ENCODE results near the gene HCFC2.

HCFC2 gene

DNA sequence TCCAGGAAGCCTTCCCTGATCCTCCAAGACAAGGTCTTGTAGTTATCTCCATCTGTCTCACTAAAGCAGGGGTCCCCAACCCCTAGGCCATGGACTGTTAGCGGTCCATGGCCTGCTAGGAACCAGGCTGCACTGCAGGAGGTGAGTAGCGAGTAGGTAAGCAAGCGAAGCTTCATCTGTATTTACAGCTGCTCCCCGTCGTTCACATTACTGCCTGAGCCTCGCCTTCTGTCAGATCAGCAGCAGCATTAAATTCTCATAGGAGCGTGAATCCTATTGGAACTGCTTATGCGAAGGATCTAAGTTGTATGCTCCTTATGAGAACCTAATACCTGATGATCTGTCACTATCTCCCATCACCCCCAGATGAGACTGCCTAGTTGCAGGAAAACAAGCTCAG is 86.1 kb downstream of the HCFC2 start:
- peaks cover 41% of the 10 kb centered on the region for H3K27me3 Mint-ChIP-seq
- H3K27ac Mint-ChIP-seq: no peak overlapping the region
- H3K4me1 Mint-ChIP-seq: peaks cover 11% of the 10 kb centered on the region
- H3K4me3 Mint-ChIP-seq: no peak overlapping the region
- H3K9me3 Mint-ChIP-seq: peaks cover 3% of the 10 kb centered on the region
- no peak for ATAC-seq
- no peaks in the 10 kb centered on the region for H3K36me3 Mint-ChIP-seq

- no peak for ATAC-seq
- H3K4me3 Mint-ChIP-seq: no peak overlapping the region
These were observed 88.4 kb downstream of the HCFC2 start for GRCh38 chr12:104152685-104153241.

DNA sequence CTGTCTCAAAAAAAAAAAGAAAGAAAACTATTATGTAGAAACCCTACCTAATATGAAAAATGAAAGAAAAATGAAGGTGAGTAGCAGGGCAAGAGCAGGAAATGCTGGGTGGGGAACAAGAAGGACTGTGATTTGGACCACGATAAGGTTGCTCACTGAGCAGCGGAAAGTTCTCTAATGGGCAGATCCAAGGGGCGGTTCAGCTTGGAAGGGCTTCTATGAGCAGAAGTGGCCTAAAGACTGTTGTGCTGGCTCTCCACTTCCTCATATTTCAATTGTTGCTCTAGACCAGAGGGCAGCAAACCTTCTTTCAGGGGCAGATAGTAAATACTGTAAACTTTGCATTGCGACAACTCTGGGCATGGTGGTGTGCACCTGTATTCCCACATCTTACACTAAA is 90.0 kb downstream of the HCFC2 start:
- ATAC-seq: no peak
- Mint-ChIP-seq H3K36me3 (no peaks in the 10 kb centered on the region), H3K9me3 (no peaks in the 10 kb centered on the region), H3K27ac (no peak overlapping the region), H3K4me1 (peaks cover 11% of the 10 kb centered on the region), H3K4me3 (no peak overlapping the region), H3K27me3 (peaks cover 14% of the 10 kb centered on the region)

More at GRCh38 chr12:104152685-104153241, 88.4 kb downstream of the HCFC2 start:
- H3K36me3 Mint-ChIP-seq: no peaks in the 10 kb centered on the region
- H3K9me3 Mint-ChIP-seq: no peaks in the 10 kb centered on the region
- peaks cover 11% of the 10 kb centered on the region for H3K4me1 Mint-ChIP-seq
- no peak overlapping the region for H3K27ac Mint-ChIP-seq
- H3K27me3 Mint-ChIP-seq: peaks cover 26% of the 10 kb centered on the region

DNA sequence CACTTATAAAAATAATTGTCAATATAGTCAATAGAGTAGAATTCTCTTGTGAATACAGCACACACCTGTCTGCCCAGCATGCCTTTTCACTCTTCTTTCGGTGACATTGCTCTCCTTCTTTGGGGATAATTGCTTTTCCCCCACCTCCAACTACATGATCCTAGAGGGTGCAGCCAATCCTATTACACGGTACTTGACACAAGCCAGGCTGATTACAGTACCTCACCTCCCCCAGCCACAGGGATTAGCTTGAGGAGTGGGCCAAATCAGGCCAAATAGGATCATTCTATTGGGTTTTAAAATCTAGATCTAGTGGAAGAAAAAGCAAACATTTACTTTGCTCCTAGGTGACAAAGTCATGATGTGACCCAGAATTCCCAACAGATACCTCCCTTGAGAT is 90.5 kb downstream of the HCFC2 start:
- peaks cover 8% of the 10 kb centered on the region for H3K27me3 Mint-ChIP-seq
- no peak overlapping the region for H3K4me3 Mint-ChIP-seq
- no peak overlapping the region for H3K27ac Mint-ChIP-seq
- H3K36me3 Mint-ChIP-seq: no peaks in the 10 kb centered on the region
- no peak for ATAC-seq
- peaks cover 11% of the 10 kb centered on the region for H3K4me1 Mint-ChIP-seq
- no peaks in the 10 kb centered on the region for H3K9me3 Mint-ChIP-seq
